GM12878 (cell line): ENCODE measurements around the gene ENTREP1. TPM values are rescaled to one million over a fixed set of nuclear protein-coding genes. Genes with fewer than 3 reads are reported as not detected.

Experiments
- ATAC-seq: fragments of 200-7000 bp; cut with Tn5 transposase; 3 replicates; pipeline ENCODE4 v1.9.1; 2020; ENCODE audit warnings: mild to moderate bottlenecking, moderate library complexity
- BruUV-seq: library from RNA; stranded (reverse); fragments of 400-500 nt; replicated peaks from 2 replicates; lab custom pipeline; 2021; lab: Mats Ljungman, UMichigan
- CTCF ChIA-PET: fragments of 300-600 bp; sonication (Branson Sonifier 250); formaldehyde crosslinking; extraction: SDS; loops from one replicate; lab custom pipeline; 2021; ENCODE audit warnings: inconsistent platforms; lab: Yijun Ruan, JAX
- POLR2A ChIA-PET: fragments of 350-600 bp; formaldehyde crosslinking; extraction: SDS; loops from one replicate; lab custom pipeline; 2021; ENCODE audit warnings: inconsistent platforms; lab: Charles Lee
- RAD21 ChIA-PET: fragments of 300-600 bp; sonication (Branson Sonifier 250); formaldehyde crosslinking; loops from one replicate; lab custom pipeline; 2023; ENCODE audit warnings: antibody characterized with exemption; ENCODE audit not compliant: unreplicated experiment; lab: Charles Lee
- SMC1A ChIA-PET: fragments of 300-600 bp; sonication (Branson Sonifier 250); formaldehyde crosslinking; loops from one replicate; lab custom pipeline; 2023; ENCODE audit not compliant: unreplicated experiment, uncharacterized antibody; lab: Charles Lee
- DNase-seq: peaks from one replicate; pipeline ENCODE4 v3.0.0-alpha.2; 2011; ENCODE audit warnings: low read depth, low spot score
- FAIRE-seq: peaks from 3 replicates; lab custom pipeline; 2011; peaks lifted over from hg19 to GRCh38; lab: Jason Lieb, UNC
- H2AFZ ChIP-seq: 2 replicates; pipeline ENCODE4 v1.6.0; 2011; ENCODE audit warnings: low read depth, low read length, control low read depth; ENCODE audit not compliant: control insufficient read depth
- H3K27ac ChIP-seq: 2 replicates; pipeline ENCODE4 v1.5.1; 2011; ENCODE audit warnings: control low read depth; ENCODE audit not compliant: control insufficient read depth, insufficient read depth
- H3K27me3 ChIP-seq, 2 experiments: replicated peaks in 1 of 2; 2 replicates each; pipeline versions ENCODE4 v1.6.0 to v1.6.1; 2011; ENCODE audit warnings: low read length in 1 of 2; ENCODE audit not compliant: control insufficient read depth in 2 of 2, insufficient read depth in 2 of 2
- H3K36me3 ChIP-seq, 2 experiments: 2 replicates each; pipeline ENCODE4 v1.5.1; 2011; ENCODE audit warnings: low read length in 1 of 2; ENCODE audit not compliant: control insufficient read depth in 2 of 2, insufficient read depth in 2 of 2
- H3K4me1 ChIP-seq: 2 replicates; pipeline ENCODE4 v1.6.1; 2011; ENCODE audit warnings: mild to moderate bottlenecking, low read length, moderate library complexity, mixed read lengths; ENCODE audit not compliant: control insufficient read depth, insufficient read depth
- H3K4me2 ChIP-seq: 2 replicates; pipeline ENCODE4 v1.6.0; 2011; ENCODE audit warnings: control low read depth; ENCODE audit not compliant: control insufficient read depth, insufficient read depth
- H3K4me3 ChIP-seq: fragments of 200-600 bp; sonication (generic); 2 replicates; pipeline ENCODE4 v1.5.1; 2016
- H3K79me2 ChIP-seq: 2 replicates; pipeline ENCODE4 v1.6.0; 2011; ENCODE audit warnings: low read length; ENCODE audit not compliant: control insufficient read depth, insufficient read depth
- H3K9ac ChIP-seq: 2 replicates; pipeline ENCODE4 v1.8.0; 2011; ENCODE audit warnings: low read length, control low read depth, mixed read lengths; ENCODE audit not compliant: control insufficient read depth, insufficient read depth
- H3K9me3 ChIP-seq: replicated peaks from 3 replicates; pipeline ENCODE4 v1.5.1; 2011; ENCODE audit warnings: mild to moderate bottlenecking, low read length; ENCODE audit not compliant: control insufficient read depth, insufficient read depth
- H4K20me1 ChIP-seq: 2 replicates; pipeline ENCODE4 v1.6.0; 2011; ENCODE audit not compliant: control insufficient read depth, insufficient read depth
- ATF7 ChIP-seq: fragments of 450-650 bp; IDR thresholded peaks from 2 replicates; pipeline ENCODE4 v1.6.1; 2016; ENCODE audit warnings: low read depth, mild to moderate bottlenecking
- CBFB ChIP-seq: IDR thresholded peaks from 2 replicates; pipeline ENCODE4 v1.6.1; 2016; ENCODE audit warnings: antibody characterized with exemption, low read depth
- CREB1 ChIP-seq: IDR thresholded peaks from 2 replicates; pipeline ENCODE4 v1.6.1; 2012; ENCODE audit warnings: low read depth, mild to moderate bottlenecking, inconsistent platforms
- DPF2 ChIP-seq: fragments of 450-650 bp; IDR thresholded peaks from 2 replicates; pipeline ENCODE4 v1.6.1; 2017; ENCODE audit warnings: mild to moderate bottlenecking
- IKZF1 ChIP-seq: fragments of 450-650 bp; conservative IDR thresholded peaks from 2 replicates; pipeline ENCODE4 v1.6.1; 2017; ENCODE audit warnings: antibody characterized with exemption, mild to moderate bottlenecking
- MAX ChIP-seq: IDR thresholded peaks from 2 replicates; pipeline ENCODE4 v1.6.1; 2012; ENCODE audit warnings: low read depth, low read length, improper control_type of control experiment
- MLLT1 ChIP-seq: fragments of 450-650 bp; IDR thresholded peaks from 2 replicates; pipeline ENCODE4 v1.6.1; 2016; ENCODE audit warnings: mild to moderate bottlenecking
- MYB ChIP-seq: fragments of 150-350 bp; IDR thresholded peaks from 2 replicates; pipeline ENCODE4 v1.6.1; 2014; ENCODE audit warnings: mild to moderate bottlenecking, low read depth, low read length, borderline replicate concordance
- USF2 ChIP-seq: IDR thresholded peaks from 2 replicates; pipeline ENCODE4 v1.6.1; 2011; ENCODE audit warnings: low read depth, low read length, improper control_type of control experiment, borderline replicate concordance
- YBX1 ChIP-seq: fragments of 450-650 bp; IDR thresholded peaks from 2 replicates; pipeline ENCODE4 v1.6.1; 2016; ENCODE audit warnings: antibody characterized with exemption
- WGBS: methylation state at CpG from one replicate; pipeline ENCODE4 v1.1.6; 2016; ENCODE audit warnings: low lambda C conversion rate; ENCODE audit not compliant: insufficient replicate concordance, insufficient coverage; ENCODE audit errors: missing lambda C conversion rate; 5-methylcytosine and 5-hydroxymethylcytosine counted together
- in situ Hi-C: fragments of 300-500 bp; cut with MboI; formaldehyde crosslinking; loops from 9 replicates; pipeline ENCODE4 v1.14.3; 2018; ENCODE audit warnings: mixed read lengths
- intact Hi-C: fragments of 100-400 bp; cut with micrococcal nuclease; formaldehyde crosslinking; loops from one replicate; pipeline ENCODE4 v1.14.2; 2022; ENCODE audit not compliant: unreplicated experiment
- polyA plus RNA-seq, 11 experiments: library from polyadenylated mRNA; depleted of rRNA in 4 of 11; unstranded in 6 of 11; stranded (reverse) in 5 of 11; fragments of >200 nt; fragmentation: Nextera tagmentation in 4 of 11; fragmentation: Illumina TruSeq in 1 of 11; extraction: Ambion mirVana in 4 of 11; extraction: Trizol in 1 of 11; gene quantifications; 1 replicate in 1 of 11; 2 replicates in 10 of 11; pipeline versions ENCODE4 v1.2.1 to v1.2.3, GENCODE V29; 2011 to 2016; ENCODE audit warnings: inconsistent platforms in 2 of 11, missing spikeins in 2 of 11, low read depth in 1 of 11
- total RNA-seq, 4 experiments: library from RNA; depleted of rRNA in 3 of 4; stranded (reverse); fragments of >200 nt in 3 of 4; fragmentation: Illumina TruSeq in 1 of 4; extraction: Trizol in 1 of 4; gene quantifications; 2 replicates each; pipeline versions ENCODE4 v1.2.1 to v1.2.3, GENCODE V29; 2013 to 2021
- TF ChIP-seq, protein P1 (sequence below): fragments of 450-650 bp; formaldehyde crosslinking; IDR thresholded peaks from 2 replicates; pipeline ENCODE4 v1.4.0; 2022; ENCODE audit warnings: mild to moderate bottlenecking, moderate library complexity
- TF ChIP-seq, protein P2 (sequence below): fragments of 450-650 bp; IDR thresholded peaks from 2 replicates; pipeline ENCODE4 v1.6.1; 2014; ENCODE audit warnings: mild to moderate bottlenecking

Gene ENTREP1
- total and polyA plus RNA-seq, 10 of the 15 experiments (the other 5 are each of a cell fraction or from before 2014, with no cell fraction given) = not detected

- TF ChIP-seq MLLT1 (no peak), USF2 (no peak), MYB (no peak), CREB1 (no peak), IKZF1 (no peak), ATF7 (no peak), YBX1 (no peak)
- TF ChIP-seq, protein P1, sequence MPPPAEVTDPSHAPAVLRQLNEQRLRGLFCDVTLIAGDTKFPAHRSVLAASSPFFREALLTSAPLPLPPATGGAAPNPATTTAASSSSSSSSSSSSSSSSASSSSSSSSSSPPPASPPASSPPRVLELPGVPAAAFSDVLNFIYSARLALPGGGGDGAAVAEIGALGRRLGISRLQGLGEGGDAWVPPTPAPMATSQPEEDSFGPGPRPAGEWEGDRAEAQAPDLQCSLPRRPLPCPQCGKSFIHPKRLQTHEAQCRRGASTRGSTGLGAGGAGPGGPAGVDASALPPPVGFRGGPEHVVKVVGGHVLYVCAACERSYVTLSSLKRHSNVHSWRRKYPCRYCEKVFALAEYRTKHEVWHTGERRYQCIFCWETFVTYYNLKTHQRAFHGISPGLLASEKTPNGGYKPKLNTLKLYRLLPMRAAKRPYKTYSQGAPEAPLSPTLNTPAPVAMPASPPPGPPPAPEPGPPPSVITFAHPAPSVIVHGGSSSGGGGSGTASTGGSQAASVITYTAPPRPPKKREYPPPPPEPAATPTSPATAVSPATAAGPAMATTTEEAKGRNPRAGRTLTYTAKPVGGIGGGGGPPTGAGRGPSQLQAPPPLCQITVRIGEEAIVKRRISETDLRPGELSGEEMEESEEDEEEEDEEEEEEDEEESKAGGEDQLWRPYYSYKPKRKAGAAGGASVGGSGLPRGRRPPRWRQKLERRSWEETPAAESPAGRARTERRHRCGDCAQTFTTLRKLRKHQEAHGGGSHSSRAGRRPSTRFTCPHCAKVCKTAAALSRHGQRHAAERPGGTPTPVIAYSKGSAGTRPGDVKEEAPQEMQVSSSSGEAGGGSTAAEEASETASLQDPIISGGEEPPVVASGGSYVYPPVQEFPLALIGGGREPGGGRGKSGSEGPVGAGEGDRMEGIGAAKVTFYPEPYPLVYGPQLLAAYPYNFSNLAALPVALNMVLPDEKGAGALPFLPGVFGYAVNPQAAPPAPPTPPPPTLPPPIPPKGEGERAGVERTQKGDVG (CRISPR knock-in tag) = no peak
Observed at GRCh38 chr9:69380301-69380700, 55.3 kb downstream of the ENTREP1 start (continued).

DNA sequence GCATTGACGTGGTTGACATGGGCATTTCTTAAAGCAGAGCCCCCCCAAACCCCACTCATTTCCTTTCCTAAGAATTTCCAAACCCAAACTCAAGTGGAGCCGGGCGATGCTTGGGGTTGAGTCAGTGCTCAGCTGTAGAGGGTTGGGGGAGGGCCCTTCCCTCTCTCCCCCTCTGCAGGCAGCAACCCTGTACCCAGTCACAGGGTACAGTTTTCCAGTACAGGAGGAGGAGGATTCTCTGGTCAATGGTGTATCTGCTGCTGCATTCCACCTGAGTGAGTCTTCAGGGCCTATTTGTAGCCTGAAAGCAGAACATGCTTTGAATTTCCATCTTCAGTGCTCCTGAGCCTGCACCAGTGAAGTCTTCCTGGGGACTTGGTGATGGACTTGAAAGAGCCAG is 55.8 kb downstream of the ENTREP1 start:
- ChIA-PET RAD21 (no interaction called here), CTCF (no interaction called here), SMC1A (no interaction called here), POLR2A (no interaction called here)
- no peak for ATAC-seq
- no peaks in the 10 kb centered on the region for H3K27me3 ChIP-seq
- no TSS peak for BruUV-seq
- TF ChIP-seq YBX1 (no peak), DPF2 (no peak), CREB1 (no peak), CBFB (no peak), MAX (no peak)
- TF ChIP-seq, protein P2, sequence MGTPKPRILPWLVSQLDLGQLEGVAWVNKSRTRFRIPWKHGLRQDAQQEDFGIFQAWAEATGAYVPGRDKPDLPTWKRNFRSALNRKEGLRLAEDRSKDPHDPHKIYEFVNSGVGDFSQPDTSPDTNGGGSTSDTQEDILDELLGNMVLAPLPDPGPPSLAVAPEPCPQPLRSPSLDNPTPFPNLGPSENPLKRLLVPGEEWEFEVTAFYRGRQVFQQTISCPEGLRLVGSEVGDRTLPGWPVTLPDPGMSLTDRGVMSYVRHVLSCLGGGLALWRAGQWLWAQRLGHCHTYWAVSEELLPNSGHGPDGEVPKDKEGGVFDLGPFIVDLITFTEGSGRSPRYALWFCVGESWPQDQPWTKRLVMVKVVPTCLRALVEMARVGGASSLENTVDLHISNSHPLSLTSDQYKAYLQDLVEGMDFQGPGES = no peak
- TF ChIP-seq, all 136 proteins: peak for 0
- Histone ChIP-seq H3K36me3 (no peaks in the 10 kb centered on the region), H3K79me2 (no peaks in the 10 kb centered on the region), H3K4me2 (no peak overlapping the region), H2AFZ (no peak overlapping the region), H3K9me3 (no peaks in the 10 kb centered on the region), H3K4me1 (no peaks in the 10 kb centered on the region), H3K4me3 (no peak overlapping the region), H3K9ac (no peak overlapping the region), H3K27ac (no peak overlapping the region), H4K20me1 (no peaks in the 10 kb centered on the region)
- intact Hi-C loops (no loop called here), in situ Hi-C loops (no loop called here)
- no peak for DNase-seq
- 51% methylated on average over 3 of the region's 3 CpGs for WGBS
- FAIRE-seq = no peak
